ENCODE measurements around the gene VARS1. TPM values are rescaled to one million over a fixed set of nuclear protein-coding genes. Genes with fewer than 3 reads are reported as not detected.
"Not testable (repeated sequence)": the region's sequence is repeated elsewhere in the genome, so short reads cannot be mapped to it uniquely, and the experiment has no call there.

VARS1 gene
- total RNA-seq, 2 donors from 2014 or later = 49.0 to 60.8 TPM

- intact Hi-C loops (cut with DNase I); DNase-seq (ENCODE audit: low spot score): not testable (repeated sequence)
These were observed 5.7 kb upstream of the VARS1 start for GRCh38 chr6:31801031-31801927.

- DNase-seq (ENCODE audit: low spot score) = no peak
- intact Hi-C loops (cut with DNase I) = loop anchor here (10.0 kb wide), 2 partner anchors 65 to 75 kb away; partner anchors contain the start of genes CLIC1 (in 1 of the 2), DDAH2 (in 1 of the 2), LY6G6C (in 1 of the 2) and MPIG6B (in 1 of the 2)
These were observed 4.2 kb upstream of the VARS1 start for GRCh38 chr6:31799781-31800180.

GRCh38 chr6:31797588-31797987 is 2.0 kb upstream of the VARS1 start:
- intact Hi-C loops (cut with DNase I) = loop anchor here (10.0 kb wide), 2 partner anchors 63 to 73 kb away; partner anchors contain the start of genes CLIC1 (in 1 of the 2), DDAH2 (in 1 of the 2), LY6G6C (in 1 of the 2) and MPIG6B (in 1 of the 2)
- DNase-seq (ENCODE audit: low spot score) = peak; percentile 54

DNA sequence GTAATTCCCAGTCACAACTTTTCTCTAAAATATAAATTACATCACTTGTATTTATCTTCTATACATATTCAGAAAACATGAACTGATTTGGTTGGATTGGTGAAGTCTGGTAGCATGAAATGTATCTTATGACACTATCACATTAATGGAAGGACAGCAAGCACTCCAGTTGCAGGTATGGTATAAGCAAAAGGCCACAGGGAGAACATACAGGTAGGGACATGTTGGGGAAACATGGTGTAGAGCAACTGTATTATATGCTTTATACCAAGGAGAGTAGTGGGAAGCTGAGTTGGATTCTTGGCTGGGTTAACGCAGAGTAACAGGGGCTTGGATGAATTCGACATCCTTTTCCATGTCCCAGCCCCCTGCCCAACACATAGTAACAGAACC is 1.4 kb upstream of the VARS1 start:
- no peak for DNase-seq (ENCODE audit: low spot score)
- intact Hi-C loops (cut with DNase I) = loop anchor here (10.0 kb wide), 2 partner anchors 62 to 72 kb away; partner anchors contain the start of genes CLIC1 (in 1 of the 2), DDAH2 (in 1 of the 2), LY6G6C (in 1 of the 2) and MPIG6B (in 1 of the 2)

GRCh38 chr6:31794866-31795615 is 511 bp downstream of the VARS1 start:
- intact Hi-C loops (cut with DNase I) = loop anchor here (1.0 to 10.0 kb wide), 3 partner anchors 60 to 75 kb away; partner anchors contain the start of genes CLIC1 (in 1 of the 2), DDAH2 (in 1 of the 2), LY6G6C (in 1 of the 2) and MPIG6B (in 1 of the 2)

DNA sequence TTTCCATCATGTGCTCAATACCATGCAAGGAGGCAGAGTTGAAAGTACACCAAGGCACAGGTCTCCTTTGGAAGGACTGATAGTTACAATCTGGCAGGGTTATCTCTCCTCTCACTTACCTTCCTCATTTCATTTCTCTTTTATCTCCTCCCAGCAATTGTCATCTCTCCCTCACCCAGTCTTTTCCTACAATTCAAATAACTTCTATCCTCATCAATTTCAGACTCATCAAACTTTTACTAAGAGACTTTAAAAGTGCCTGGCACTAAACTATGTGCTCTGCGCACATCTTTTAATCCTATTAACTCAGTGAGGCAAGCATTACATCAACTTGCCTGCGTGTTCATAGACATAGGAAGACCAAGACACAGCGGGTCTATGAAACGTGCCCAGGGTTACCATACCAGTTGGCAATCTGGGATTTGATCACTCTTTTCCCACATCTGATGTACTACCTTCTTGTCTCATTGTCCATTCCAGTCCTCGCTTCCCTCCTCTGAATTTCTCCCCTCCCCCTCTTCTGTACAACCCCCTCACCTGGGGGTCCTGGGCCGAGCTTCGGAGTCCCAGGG is 1.2 kb downstream of the VARS1 start:
- DNase-seq (ENCODE audit: low spot score) = no peak
- intact Hi-C loops (cut with DNase I) = loop anchor here (1.0 to 10.0 kb wide), 3 partner anchors 60 to 76 kb away; partner anchors contain the start of genes CLIC1 (in 1 of the 2), DDAH2 (in 1 of the 2), LY6G6C (in 1 of the 2) and MPIG6B (in 1 of the 2)

More at GRCh38 chr6:31794866-31795615, 511 bp downstream of the VARS1 start:
- no peak for DNase-seq (ENCODE audit: low spot score)

DNA sequence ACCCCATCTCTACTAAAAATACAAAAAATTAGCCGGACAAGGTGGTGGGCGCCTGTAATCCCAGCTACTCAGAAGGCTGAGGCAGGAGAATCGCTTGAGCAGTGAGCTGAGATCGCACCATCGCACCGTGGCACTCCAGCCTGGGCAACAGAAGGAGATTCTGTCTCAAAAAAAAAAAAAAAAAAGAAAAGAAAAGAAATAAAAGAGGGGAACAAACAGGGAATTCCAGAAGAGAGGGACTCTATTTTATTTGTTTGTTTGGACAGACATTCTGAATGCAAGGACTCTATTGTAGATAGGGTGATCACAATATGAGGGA is 1.7 kb downstream of the VARS1 start:
- intact Hi-C loops (cut with DNase I) = loop anchor here (1.0 to 10.0 kb wide), 3 partner anchors 59 to 76 kb away; partner anchors contain the start of genes CLIC1 (in 1 of the 2), DDAH2 (in 1 of the 2), LY6G6C (in 1 of the 2) and MPIG6B (in 1 of the 2)
- not testable (repeated sequence) for DNase-seq (ENCODE audit: low spot score)

DNA sequence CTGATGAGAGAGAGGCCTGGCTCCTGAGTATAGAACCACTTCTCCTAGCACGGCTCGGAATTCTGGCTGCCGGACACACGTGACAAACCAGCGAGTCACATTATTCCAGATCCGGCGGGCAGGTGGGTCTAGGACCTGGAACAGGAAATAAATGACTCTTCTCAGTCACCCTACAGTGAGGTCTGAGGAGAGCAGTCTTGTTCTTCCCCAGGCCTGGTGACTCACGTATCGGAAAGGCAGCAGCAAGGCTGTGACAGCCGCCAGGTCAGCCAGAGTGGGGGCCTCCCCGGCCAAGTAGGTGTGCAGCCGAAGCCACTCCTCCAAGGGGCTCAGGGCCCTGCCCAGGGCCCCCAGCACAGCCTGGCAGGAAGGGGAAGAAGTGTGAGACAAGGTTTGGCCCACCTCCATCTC is 2.8 kb downstream of the VARS1 start:
- intact Hi-C loops (cut with DNase I) = loop anchor here (10.0 kb wide), 2 partner anchors 58 to 68 kb away; partner anchors contain the start of genes CLIC1 (in 1 of the 2), DDAH2 (in 1 of the 2), LY6G6C (in 1 of the 2) and MPIG6B (in 1 of the 2)
- no peak for DNase-seq (ENCODE audit: low spot score)

DNA sequence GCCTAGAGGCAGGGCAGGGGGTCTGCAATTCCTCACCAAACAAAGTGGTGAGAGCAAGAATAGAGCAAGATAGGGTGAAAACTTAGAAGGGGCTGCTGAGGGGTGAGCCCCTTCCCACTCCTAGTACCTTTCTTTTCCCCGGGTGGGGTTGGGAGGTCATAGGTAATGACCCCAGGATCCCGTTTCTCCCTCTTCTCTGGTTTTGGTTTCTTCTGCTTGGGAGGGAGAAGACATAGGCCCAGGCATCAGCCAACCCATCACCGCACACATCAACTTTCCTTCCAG is 3.5 kb downstream of the VARS1 start:
- intact Hi-C loops (cut with DNase I) = loop anchor here (10.0 kb wide), 2 partner anchors 57 to 67 kb away; partner anchors contain the start of genes CLIC1 (in 1 of the 2), DDAH2 (in 1 of the 2), LY6G6C (in 1 of the 2) and MPIG6B (in 1 of the 2)

GRCh38 chr6:31791324-31792089 is 4.0 kb downstream of the VARS1 start:
- intact Hi-C loops (cut with DNase I) = loop anchor here (10.0 kb wide), 2 partner anchors 57 to 67 kb away; partner anchors contain the start of genes CLIC1 (in 1 of the 2), DDAH2 (in 1 of the 2), LY6G6C (in 1 of the 2) and MPIG6B (in 1 of the 2)
- DNase-seq (ENCODE audit: low spot score) = no peak

More for the DNA sequence above, 3.5 kb downstream of the VARS1 start:
- DNase-seq (ENCODE audit: low spot score) = no peak

DNA sequence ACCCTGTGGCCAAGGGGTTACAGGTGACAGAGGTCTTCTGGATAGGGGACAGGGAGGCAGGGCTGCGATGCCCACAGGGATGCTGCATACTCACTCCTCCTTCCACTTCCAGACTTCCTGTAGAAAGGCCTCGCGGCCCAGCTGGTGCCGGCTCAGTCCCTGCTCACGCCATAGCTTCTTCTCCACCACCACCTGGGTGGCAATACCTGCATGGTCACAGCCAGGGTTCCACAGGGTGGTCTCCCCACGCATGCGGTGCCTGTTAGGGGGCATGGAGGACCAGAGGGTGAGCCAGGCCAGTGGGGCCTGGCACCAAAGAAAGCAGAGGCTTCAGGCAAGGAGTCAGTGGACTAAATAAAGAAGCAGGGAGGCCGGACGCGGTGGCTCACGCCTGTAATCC is 10.1 kb downstream of the VARS1 start:
- no peak for DNase-seq (ENCODE audit: low spot score)
- intact Hi-C loops (cut with DNase I) = no loop called here

- intact Hi-C loops (cut with DNase I) = no loop called here
- DNase-seq (ENCODE audit: low spot score) = no peak
These were observed 11.2 kb downstream of the VARS1 start for GRCh38 chr6:31784098-31784925.

DNA sequence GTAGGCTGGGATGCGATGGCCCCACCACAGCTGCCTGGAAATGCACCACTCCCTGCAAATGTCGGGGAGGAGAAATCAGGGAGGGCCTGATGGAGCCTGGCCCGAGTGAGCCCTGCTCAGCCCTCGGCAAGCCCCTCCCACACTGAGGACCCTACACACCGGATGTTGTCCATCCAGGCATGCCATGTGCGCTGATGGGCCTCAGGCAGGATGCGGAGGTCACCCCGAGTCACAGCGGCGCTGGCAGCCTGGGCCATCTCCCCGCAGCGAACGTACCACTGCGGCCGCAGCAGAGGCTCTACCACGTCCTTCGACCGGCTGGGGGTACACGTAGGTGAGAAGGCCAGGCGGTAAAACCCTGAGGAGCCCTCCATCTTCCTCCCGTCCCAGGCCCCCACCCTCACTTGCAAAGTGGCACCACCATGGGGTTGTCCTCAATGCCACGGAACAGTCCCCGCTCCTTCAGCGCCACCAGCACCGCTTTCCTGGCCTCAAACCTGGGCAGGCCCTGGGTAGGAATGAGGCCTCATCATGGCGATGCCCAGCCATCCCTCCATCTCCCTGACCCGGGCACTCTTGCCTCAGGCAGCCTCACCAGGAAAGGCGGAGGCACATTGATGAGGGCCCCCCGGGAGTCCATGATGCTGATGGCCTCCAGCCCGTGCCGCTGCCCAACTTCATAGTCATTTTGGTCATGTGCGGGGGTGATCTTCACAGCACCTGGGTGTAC is 13.3 kb downstream of the VARS1 start:
- intact Hi-C loops (cut with DNase I) = no loop called here
- no peak for DNase-seq (ENCODE audit: low spot score)

DNA sequence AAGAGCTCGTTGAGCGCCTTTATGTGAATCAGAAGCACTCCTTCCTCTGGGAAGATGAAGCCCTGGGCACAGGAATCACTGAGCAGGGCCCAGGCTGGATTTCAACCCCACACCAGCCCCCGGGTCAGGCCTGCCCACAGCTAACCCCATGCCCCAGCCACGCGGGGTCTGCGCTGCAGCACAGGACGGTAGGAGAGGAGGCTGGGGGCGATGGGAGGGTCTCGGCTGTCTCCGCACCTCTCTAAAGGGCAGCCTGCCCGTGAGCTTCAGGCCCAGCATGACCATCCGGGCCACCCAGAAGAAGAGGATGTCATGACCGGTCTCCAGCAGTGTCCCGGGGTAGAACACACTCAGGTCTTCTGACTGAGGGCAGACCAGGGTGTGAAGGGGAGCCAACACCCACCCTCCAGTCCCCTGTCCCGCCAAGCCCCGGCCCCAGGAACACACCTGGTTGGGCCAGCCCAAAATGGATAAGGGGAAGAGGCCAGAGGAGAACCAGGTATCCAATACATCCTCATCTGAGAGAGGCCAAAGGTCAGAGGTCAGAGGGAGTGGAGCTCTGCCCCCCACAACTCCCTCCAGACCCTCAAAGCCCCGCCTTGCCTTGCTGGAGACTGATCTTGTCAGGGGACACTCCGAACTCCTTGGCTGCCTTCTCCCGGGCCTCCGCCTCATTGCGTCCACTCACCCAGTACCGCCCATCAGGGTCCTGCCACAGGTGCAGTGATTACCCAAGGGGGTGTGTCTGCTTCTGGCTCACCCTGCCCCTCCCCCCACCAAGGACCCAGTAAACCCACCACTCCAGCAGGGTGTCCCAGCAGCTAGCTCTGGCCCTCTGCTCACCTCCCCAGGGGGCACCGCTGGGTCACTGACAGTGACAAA is 14.1 kb downstream of the VARS1 start:
- no peak for DNase-seq (ENCODE audit: low spot score)
- intact Hi-C loops (cut with DNase I) = no loop called here

- intact Hi-C loops (cut with DNase I) = no loop called here
- no peak for DNase-seq (ENCODE audit: low spot score)
These were observed 14.9 kb downstream of the VARS1 start for GRCh38 chr6:31780507-31781243.
